SIG-M5 (cell line): ENCODE data around the gene DLL4.

Experiments
- DNase-seq: peaks from one replicate; lab custom pipeline; 2025; lab: John Stamatoyannopoulos, UW

Gene DLL4

GRCh38 chr15:40928821-40929659 is at the start of gene DLL4:
DLL4 (plus strand) TSS chr15:40929340; CDS start chr15:40929669, 329 bp downstream.
- no peak for DNase-seq

DNA sequence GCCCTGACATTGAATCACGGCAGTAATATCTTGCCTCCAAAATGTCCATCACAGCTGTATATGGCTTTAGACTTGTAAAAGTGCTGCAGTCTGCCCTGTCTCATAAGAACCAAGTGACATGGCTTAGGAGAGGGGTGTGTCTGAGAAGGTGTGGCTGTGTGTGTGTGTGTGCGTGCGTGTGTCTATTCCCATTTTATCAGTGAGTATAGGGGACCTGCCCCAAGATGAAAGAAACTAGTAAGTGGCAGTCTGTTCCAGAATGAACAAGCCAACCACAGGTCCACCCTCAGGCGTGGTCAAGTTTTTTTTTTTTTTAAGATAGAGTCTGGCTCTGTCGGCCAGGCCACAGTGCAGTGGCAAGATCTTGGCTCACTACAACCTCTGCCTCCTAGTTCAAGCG is 49.5 kb upstream of the DLL4 start:
- DNase-seq: no peak

- no peak for DNase-seq
Measured at GRCh38 chr15:40881351-40881750, 47.8 kb upstream of the DLL4 start.

- no peak for DNase-seq
Measured at GRCh38 chr15:40886586-40886985, 42.6 kb upstream of the DLL4 start.

GRCh38 chr15:40889112-40889511 is 40.0 kb upstream of the DLL4 start:
- no peak for DNase-seq

DNA sequence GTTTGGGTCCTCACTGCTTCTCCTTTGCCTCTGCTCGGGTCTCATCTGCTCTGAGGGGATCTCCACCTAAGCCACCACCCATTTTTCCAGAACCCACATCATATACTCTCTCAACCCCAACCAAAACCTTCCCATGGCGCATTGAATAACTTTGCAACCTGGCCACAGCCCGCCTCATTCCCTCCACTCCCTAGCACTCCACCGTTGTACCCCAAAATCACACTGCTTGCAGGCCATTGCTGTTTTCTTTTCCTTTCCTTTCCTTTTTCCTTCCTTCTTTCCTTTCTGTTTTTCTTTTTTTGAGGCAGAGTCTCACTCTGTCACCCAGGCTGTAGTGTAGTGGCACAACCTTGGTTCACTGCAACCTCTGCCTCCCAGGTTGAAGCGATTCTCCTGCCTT is 38.0 kb upstream of the DLL4 start:
- DNase-seq: no peak

GRCh38 chr15:40891810-40892446 is 37.2 kb upstream of the DLL4 start:
- DNase-seq: no peak

GRCh38 chr15:40892447-40893012 is 36.6 kb upstream of the DLL4 start:
- no peak for DNase-seq

GRCh38 chr15:40893019-40893670 is 36.0 kb upstream of the DLL4 start:
- DNase-seq: no peak

- peak; percentile 63 for DNase-seq
Measured at GRCh38 chr15:40893733-40894680, 35.1 kb upstream of the DLL4 start, which contains the start of gene VPS18. VPS18 (plus strand) TSS chr15:40894450; CDS start chr15:40894769, 319 bp downstream.

DNA sequence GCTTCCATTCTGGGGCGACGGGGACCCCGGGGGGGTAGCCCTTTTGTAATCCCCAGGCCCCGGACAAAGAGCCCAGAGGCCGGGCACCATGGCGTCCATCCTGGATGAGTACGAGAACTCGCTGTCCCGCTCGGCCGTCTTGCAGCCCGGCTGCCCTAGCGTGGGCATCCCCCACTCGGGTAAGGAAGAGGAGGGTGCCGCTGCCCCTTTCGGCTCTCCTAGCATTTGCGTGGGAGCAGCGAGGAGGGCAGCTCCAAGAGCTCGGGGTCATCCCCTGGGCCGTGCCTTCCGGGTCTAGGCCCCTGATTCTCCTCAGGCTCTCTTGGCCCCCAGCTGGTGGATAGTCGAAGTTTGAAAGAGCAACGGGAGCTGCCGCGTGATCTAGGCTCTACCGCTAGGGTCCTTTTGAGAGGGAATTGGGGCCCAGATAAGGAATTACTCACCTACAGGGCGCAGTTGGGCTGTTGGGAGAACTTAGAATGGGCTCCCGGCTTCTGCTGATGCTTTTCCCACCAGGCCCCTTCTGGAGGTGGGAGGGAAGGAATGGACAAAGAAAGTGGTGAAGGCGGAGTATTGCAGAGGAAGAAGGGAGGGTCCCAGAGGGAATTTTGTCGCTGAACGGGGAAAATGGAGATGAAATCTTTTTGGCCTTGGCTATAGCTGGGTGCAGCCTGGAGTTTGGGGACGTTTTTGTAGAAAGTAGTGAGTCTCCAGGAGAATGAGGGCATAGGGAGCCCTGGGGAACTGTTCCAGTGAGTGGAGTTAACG is 34.3 kb upstream of the DLL4 start:
- DNase-seq: peak; percentile 35

DNA sequence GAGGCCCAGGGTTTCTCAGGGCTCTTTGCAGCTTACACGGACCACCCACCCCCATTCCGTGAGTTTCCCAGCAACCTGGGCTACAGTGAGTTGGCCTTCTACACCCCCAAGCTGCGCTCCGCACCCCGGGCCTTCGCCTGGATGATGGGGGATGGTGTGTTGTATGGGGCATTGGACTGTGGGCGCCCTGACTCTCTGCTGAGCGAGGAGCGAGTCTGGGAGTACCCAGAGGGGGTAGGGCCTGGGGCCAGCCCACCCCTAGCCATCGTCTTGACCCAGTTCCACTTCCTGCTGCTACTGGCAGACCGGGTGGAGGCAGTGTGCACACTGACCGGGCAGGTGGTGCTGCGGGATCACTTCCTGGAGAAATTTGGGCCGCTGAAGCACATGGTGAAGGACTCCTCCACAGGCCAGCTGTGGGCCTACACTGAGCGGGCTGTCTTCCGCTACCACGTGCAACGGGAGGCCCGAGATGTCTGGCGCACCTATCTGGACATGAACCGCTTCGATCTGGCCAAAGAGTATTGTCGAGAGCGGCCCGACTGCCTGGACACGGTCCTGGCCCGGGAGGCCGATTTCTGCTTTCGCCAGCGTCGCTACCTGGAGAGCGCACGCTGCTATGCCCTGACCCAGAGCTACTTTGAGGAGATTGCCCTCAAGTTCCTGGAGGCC is 29.5 kb upstream of the DLL4 start:
- DNase-seq: no peak

DNA sequence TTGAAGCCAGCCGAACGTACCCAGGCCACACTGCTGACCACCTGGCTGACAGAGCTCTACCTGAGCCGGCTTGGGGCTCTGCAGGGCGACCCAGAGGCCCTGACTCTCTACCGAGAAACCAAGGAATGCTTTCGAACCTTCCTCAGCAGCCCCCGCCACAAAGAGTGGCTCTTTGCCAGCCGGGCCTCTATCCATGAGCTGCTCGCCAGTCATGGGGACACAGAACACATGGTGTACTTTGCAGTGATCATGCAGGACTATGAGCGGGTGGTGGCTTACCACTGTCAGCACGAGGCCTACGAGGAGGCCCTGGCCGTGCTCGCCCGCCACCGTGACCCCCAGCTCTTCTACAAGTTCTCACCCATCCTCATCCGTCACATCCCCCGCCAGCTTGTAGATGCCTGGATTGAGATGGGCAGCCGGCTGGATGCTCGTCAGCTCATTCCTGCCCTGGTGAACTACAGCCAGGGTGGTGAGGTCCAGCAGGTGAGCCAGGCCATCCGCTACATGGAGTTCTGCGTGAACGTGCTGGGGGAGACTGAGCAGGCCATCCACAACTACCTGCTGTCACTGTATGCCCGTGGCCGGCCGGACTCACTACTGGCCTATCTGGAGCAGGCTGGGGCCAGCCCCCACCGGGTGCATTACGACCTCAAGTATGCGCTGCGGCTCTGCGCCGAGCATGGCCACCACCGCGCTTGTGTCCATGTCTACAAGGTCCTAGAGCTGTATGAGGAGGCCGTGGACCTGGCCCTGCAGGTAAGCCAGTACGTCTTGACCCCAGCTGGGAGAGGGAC is 28.7 kb upstream of the DLL4 start:
- DNase-seq: no peak

- no peak for DNase-seq
Measured at GRCh38 chr15:40901053-40901443, 28.1 kb upstream of the DLL4 start.

DNA sequence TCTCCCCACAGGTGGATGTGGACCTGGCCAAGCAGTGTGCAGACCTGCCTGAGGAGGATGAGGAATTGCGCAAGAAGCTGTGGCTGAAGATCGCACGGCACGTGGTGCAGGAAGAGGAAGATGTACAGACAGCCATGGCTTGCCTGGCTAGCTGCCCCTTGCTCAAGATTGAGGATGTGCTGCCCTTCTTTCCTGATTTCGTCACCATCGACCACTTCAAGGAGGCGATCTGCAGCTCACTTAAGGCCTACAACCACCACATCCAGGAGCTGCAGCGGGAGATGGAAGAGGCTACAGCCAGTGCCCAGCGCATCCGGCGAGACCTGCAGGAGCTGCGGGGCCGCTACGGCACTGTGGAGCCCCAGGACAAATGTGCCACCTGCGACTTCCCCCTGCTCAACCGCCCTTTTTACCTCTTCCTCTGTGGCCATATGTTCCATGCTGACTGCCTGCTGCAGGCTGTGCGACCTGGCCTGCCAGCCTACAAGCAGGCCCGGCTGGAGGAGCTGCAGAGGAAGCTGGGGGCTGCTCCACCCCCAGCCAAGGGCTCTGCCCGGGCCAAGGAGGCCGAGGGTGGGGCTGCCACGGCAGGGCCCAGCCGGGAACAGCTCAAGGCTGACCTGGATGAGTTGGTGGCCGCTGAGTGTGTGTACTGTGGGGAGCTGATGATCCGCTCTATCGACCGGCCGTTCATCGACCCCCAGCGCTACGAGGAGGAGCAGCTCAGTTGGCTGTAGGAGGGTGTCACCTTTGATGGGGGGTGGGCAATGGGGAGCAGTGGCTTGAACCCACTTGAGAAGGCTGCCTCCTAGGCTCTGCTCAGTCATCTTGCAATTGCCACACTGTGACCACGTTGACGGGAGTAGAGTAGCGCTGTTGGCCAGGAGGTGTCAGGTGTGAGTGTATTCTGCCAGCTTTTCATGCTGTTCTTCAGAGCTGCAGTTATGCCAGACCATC is 26.3 kb upstream of the DLL4 start:
- peak; percentile 82 for DNase-seq

DNA sequence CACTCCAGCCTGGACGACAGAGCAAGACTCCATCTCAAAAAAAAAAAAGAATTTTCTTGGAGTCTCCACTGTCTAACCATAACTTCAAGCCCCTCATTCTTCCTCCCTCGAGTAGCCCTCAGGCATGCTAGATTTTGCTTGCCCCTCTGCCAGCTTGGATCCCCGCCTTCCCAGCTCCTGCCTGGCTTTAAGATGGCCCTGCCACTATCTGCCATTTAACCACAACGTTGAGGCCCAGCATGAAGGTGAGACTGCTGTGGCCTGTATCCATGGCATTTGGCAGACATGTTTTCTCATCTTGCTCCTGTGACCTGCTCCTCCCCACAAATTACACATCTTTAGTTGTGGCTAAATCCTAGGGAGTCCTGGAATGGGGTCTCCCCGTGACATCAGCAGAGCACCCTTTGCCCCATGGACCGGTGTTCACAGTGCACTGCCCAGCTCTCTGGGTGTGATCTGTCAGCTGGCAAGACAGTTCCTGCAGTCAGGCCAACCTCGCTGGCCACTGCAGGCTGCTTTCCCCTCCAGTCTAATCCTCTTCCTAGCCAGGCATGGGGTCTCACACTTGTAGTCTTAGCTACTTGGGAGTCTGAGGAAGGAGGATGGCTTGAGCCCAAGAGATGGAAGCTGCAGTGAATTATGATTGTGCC is 24.5 kb upstream of the DLL4 start:
- DNase-seq: no peak
